Measurements from ENCODE around the gene PIEZO1. TPM values are rescaled to one million over a fixed set of nuclear protein-coding genes. Genes with fewer than 3 reads are reported as not detected.

Gene PIEZO1
- total RNA-seq, 1 donor from 2014 or later, result 5.5 TPM

DNA sequence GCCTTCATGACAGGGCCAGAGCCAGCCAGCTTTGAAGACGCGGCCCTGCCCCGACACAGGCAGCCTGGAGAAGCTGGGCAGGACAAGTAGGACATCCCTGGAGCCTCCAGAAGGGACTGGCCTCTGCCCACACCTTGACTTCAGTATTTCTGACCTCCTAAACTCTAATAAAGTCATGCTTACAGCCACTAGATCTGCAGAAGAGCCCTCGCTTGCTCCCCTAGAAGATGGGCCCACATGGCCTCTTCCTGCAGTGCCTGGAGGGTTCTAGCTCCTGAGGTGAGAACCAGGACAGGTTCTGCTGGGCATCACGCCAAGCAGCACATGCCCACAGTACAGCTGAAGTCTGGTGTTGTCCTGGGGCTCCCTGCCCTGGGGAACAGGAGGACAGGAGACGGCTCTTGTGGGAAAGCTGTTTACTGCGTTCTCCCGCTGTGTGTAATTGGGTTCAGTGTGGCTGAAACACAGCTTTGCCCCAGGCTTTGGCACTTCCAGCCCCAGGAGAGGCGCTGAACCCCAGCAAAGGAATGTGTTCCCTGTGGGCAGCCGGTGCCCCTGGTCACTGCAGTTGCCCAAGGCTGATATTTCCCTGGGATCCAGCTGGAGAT, 24.2 kb upstream of the PIEZO1 start:
- TF ChIP-seq EZH2phosphoT487 (IDR thresholded peaks at IDR 0.05) (no peak), EZH2 (IDR thresholded peaks at IDR 0.05) (no peak)
- TF ChIP-seq, protein P1, sequence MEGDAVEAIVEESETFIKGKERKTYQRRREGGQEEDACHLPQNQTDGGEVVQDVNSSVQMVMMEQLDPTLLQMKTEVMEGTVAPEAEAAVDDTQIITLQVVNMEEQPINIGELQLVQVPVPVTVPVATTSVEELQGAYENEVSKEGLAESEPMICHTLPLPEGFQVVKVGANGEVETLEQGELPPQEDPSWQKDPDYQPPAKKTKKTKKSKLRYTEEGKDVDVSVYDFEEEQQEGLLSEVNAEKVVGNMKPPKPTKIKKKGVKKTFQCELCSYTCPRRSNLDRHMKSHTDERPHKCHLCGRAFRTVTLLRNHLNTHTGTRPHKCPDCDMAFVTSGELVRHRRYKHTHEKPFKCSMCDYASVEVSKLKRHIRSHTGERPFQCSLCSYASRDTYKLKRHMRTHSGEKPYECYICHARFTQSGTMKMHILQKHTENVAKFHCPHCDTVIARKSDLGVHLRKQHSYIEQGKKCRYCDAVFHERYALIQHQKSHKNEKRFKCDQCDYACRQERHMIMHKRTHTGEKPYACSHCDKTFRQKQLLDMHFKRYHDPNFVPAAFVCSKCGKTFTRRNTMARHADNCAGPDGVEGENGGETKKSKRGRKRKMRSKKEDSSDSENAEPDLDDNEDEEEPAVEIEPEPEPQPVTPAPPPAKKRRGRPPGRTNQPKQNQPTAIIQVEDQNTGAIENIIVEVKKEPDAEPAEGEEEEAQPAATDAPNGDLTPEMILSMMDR (IDR thresholded peaks at IDR 0.05), result no peak
- Histone ChIP-seq H3K9me3 (ENCODE audit: low read depth) (no peaks in the 10 kb centered on the region), H3K27ac (peak overlapping the region; percentile 70), H3K4me1 (peaks cover 10% of the 10 kb centered on the region), H3K4me3 (no peak overlapping the region), H4K20me1 (ENCODE audit: low read depth) (peaks cover 58% of the 10 kb centered on the region), H2AFZ (replicated peaks) (no peak overlapping the region), H3K27me3 (no peaks in the 10 kb centered on the region), H3K79me2 (ENCODE audit: low read depth) (peaks cover 42% of the 10 kb centered on the region), H3K9ac (no peak overlapping the region), H3K4me2 (no peak overlapping the region), H3F3A (ENCODE audit: low read depth) (peaks cover 64% of the 10 kb centered on the region), H3K36me3 (no peaks in the 10 kb centered on the region)
- Mint-ChIP-seq H3K27ac (no peak overlapping the region), H3K9me3 (no peaks in the 10 kb centered on the region), H3K4me3 (peak overlapping the region; percentile 53), H3K27me3 (ENCODE audit: insufficient read depth, low read depth) (peaks cover 8% of the 10 kb centered on the region), H3K4me1 (peaks cover 3% of the 10 kb centered on the region), H3K36me3 (peaks cover 4% of the 10 kb centered on the region)
- no peak for DNase-seq (ENCODE audit: low spot score)

DNA sequence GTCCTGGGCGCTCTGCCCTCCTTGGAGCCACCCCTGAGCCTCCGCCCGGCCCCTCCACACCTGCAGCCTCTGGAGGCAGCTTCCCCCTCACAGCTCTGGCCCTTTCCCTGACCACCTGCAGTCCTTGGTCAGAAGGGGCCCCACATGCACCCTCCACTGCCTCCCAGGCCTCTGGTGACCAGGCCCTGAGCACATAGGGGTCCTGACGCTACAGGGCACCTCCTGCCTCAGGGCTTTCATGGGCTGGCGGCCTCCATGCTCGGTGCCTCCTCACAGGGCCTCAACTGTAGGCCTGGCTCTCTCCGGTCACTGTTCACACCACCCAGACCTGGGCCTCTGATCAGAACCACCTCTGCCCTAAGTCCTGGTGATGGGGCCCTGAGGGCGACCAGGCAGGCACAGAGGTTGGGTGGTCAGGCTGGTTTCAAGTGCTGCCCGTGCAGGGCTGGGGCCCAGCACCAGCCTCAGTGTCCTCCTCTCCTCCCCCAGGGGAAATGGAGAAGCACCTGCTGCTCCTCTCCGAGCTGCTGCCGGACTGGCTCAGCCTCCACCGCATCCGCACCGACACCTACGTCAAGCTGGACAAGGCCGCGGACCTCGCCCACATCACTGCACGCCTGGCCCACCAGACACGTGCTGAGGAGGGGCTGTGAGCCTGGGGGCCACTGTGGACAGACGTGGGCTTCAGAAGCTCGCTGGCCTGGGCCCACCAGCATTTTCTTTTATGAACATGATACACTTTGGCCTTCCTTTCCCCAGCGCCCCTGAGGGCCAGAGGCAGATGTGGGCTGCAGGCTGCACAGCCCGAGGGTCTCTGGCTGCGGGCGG, 22.8 kb upstream of the PIEZO1 start:
- no peak overlapping the region for H3K27ac Mint-ChIP-seq
- H3K27me3 ChIP-seq, result no peaks in the 10 kb centered on the region
- no peaks in the 10 kb centered on the region for H3K36me3 ChIP-seq

DNA sequence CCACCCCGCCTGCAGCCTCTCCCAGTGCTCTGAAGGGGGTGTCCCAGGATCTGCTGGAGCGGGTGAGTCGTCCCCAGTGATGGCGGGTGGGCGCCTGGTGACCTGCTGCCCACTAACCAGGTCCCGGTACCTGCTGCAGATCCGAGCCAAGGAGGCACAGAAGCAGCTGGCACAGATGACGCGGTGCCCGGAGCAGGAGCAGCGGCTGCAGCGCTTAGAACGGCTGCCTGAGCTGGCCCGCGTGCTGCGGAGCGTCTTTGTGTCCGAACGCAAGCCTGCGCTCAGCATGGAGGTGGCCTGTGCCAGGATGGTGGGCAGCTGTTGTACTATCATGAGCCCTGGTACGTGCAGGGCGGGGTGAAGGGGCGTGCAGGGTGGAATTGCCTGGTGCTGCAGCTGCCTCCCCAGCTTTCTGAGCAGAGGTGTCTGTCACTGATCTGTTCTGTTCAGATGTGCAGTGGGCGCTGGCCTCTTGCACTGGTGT, 22.2 kb upstream of the PIEZO1 start:
- Mint-ChIP-seq H3K4me3 (no peak overlapping the region), H3K27ac (no peak overlapping the region), H3K9me3 (no peaks in the 10 kb centered on the region), H3K27me3 (ENCODE audit: insufficient read depth, low read depth) (peaks cover 11% of the 10 kb centered on the region), H3K36me3 (peaks cover 4% of the 10 kb centered on the region), H3K4me1 (peaks cover 3% of the 10 kb centered on the region)
- H3K4me2 ChIP-seq, result no peak overlapping the region
- TF ChIP-seq EZH2phosphoT487 (IDR thresholded peaks at IDR 0.05) (no peak), EZH2 (IDR thresholded peaks at IDR 0.05) (no peak)
- TF ChIP-seq, protein P1 (IDR thresholded peaks at IDR 0.05), result no peak
- peaks cover 60% of the 10 kb centered on the region for H4K20me1 ChIP-seq (ENCODE audit: low read depth)
- H3K9me3 ChIP-seq (ENCODE audit: low read depth), result no peaks in the 10 kb centered on the region
- H3K4me3 ChIP-seq, result no peak overlapping the region
- H3K4me1 ChIP-seq, result peaks cover 11% of the 10 kb centered on the region
- H3K27me3 ChIP-seq, result no peaks in the 10 kb centered on the region
- no peaks in the 10 kb centered on the region for H3K36me3 ChIP-seq
- H3F3A ChIP-seq (ENCODE audit: low read depth), result peaks cover 67% of the 10 kb centered on the region
- no peak for DNase-seq (ENCODE audit: low spot score)
- no peak overlapping the region for H3K9ac ChIP-seq
- H2AFZ ChIP-seq (replicated peaks), result no peak overlapping the region
- H3K27ac ChIP-seq, result no peak overlapping the region
- H3K79me2 ChIP-seq (ENCODE audit: low read depth), result peaks cover 53% of the 10 kb centered on the region

More for the DNA sequence above, 22.8 kb upstream of the PIEZO1 start:
- H3K9me3 Mint-ChIP-seq, result no peaks in the 10 kb centered on the region
- peaks cover 3% of the 10 kb centered on the region for H3K4me1 Mint-ChIP-seq
- no peak overlapping the region for H3K4me3 ChIP-seq
- H3K36me3 Mint-ChIP-seq, result peaks cover 4% of the 10 kb centered on the region
- DNase-seq (ENCODE audit: low spot score), result no peak
- peaks cover 60% of the 10 kb centered on the region for H4K20me1 ChIP-seq (ENCODE audit: low read depth)
- H3K9me3 ChIP-seq (ENCODE audit: low read depth), result no peaks in the 10 kb centered on the region
- peaks cover 52% of the 10 kb centered on the region for H3K79me2 ChIP-seq (ENCODE audit: low read depth)
- H3K4me2 ChIP-seq, result no peak overlapping the region
- H3K27me3 Mint-ChIP-seq (ENCODE audit: insufficient read depth, low read depth), result peaks cover 8% of the 10 kb centered on the region
- peaks cover 67% of the 10 kb centered on the region for H3F3A ChIP-seq (ENCODE audit: low read depth)
- no peak overlapping the region for H3K9ac ChIP-seq
- H3K4me3 Mint-ChIP-seq, result peak overlapping the region; percentile 67
- TF ChIP-seq EZH2 (IDR thresholded peaks at IDR 0.05), result no peak
- TF ChIP-seq, protein P1 (IDR thresholded peaks at IDR 0.05), result no peak
- no peak for TF ChIP-seq EZH2phosphoT487 (IDR thresholded peaks at IDR 0.05)
- no peak overlapping the region for H3K27ac ChIP-seq
- H2AFZ ChIP-seq (replicated peaks), result no peak overlapping the region
- H3K4me1 ChIP-seq, result peaks cover 10% of the 10 kb centered on the region
